HL-60 (cell line): Measurements from ENCODE around the gene RAB27A.

ENCODE experiments used
- POLR2AphosphoS5 ChIP-seq: IDR thresholded peaks from 2 replicates; pipeline ENCODE4 v1.6.1; 2012; ENCODE audit warnings: low read depth
- SPI1 ChIP-seq: IDR thresholded peaks from 2 replicates; pipeline ENCODE4 v1.6.1; 2012; ENCODE audit warnings: low read depth, mild to moderate bottlenecking, borderline replicate concordance
- TF ChIP-seq, protein P1 (sequence below): IDR thresholded peaks from one replicate; pipeline ENCODE4 v1.5.1; 2011; ENCODE audit warnings: low read length, control low read depth, inconsistent platforms; ENCODE audit not compliant: insufficient read depth
- TF ChIP-seq, protein P2 (sequence below): IDR thresholded peaks from 2 replicates; pipeline ENCODE4 v1.6.1; 2012; ENCODE audit warnings: low read depth; ENCODE audit not compliant: insufficient replicate concordance

DNA sequence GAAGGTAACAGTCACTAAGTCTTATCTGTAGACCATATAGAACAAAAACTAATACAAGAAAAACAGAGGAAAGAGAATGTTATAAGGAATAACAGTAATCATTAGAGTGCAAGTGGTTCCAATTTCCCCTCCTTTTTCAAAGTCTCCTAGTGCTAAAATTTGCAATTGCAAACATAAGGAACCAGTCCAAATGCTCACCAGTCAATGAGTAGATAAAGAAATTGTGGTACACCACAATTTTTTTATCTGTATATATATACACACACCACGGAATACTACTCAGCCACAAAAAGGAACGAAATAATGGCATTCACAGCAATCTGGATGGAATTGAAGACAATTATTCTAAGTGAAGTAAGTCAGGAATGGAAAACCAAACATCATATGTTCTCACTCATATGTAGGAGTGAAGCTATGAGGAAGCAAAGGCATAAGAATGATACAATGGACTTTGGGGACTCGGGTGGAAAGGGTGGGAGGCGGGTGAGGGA lies 54.0 kb downstream of the RAB27A start:
- TF ChIP-seq, protein P1, sequence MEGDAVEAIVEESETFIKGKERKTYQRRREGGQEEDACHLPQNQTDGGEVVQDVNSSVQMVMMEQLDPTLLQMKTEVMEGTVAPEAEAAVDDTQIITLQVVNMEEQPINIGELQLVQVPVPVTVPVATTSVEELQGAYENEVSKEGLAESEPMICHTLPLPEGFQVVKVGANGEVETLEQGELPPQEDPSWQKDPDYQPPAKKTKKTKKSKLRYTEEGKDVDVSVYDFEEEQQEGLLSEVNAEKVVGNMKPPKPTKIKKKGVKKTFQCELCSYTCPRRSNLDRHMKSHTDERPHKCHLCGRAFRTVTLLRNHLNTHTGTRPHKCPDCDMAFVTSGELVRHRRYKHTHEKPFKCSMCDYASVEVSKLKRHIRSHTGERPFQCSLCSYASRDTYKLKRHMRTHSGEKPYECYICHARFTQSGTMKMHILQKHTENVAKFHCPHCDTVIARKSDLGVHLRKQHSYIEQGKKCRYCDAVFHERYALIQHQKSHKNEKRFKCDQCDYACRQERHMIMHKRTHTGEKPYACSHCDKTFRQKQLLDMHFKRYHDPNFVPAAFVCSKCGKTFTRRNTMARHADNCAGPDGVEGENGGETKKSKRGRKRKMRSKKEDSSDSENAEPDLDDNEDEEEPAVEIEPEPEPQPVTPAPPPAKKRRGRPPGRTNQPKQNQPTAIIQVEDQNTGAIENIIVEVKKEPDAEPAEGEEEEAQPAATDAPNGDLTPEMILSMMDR, result no peak
- TF ChIP-seq POLR2AphosphoS5 (no peak), SPI1 (no peak)
- TF ChIP-seq, protein P2, sequence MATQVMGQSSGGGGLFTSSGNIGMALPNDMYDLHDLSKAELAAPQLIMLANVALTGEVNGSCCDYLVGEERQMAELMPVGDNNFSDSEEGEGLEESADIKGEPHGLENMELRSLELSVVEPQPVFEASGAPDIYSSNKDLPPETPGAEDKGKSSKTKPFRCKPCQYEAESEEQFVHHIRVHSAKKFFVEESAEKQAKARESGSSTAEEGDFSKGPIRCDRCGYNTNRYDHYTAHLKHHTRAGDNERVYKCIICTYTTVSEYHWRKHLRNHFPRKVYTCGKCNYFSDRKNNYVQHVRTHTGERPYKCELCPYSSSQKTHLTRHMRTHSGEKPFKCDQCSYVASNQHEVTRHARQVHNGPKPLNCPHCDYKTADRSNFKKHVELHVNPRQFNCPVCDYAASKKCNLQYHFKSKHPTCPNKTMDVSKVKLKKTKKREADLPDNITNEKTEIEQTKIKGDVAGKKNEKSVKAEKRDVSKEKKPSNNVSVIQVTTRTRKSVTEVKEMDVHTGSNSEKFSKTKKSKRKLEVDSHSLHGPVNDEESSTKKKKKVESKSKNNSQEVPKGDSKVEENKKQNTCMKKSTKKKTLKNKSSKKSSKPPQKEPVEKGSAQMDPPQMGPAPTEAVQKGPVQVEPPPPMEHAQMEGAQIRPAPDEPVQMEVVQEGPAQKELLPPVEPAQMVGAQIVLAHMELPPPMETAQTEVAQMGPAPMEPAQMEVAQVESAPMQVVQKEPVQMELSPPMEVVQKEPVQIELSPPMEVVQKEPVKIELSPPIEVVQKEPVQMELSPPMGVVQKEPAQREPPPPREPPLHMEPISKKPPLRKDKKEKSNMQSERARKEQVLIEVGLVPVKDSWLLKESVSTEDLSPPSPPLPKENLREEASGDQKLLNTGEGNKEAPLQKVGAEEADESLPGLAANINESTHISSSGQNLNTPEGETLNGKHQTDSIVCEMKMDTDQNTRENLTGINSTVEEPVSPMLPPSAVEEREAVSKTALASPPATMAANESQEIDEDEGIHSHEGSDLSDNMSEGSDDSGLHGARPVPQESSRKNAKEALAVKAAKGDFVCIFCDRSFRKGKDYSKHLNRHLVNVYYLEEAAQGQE, result no peak
